Activated T-helper 1 cell treated with anti-CD3 and anti-CD28 coated beads, Interleukin-12 subunit alpha, Interleukin-12 subunit beta, Interleukin-2, Interleukin-4 antibody, amounts not matched to agents 30 ng/mL and 10 ng/mL and 1 ng/mL, durations not matched to agents 14 hours and 24 hours and 36 hours (primary cell): ENCODE data around the gene ASPHD1. TPM values are rescaled to one million over a fixed set of nuclear protein-coding genes. Genes with fewer than 3 reads are reported as not detected.
"Not testable (repeated sequence)": the region's sequence is repeated elsewhere in the genome, so short reads cannot be mapped to it uniquely, and the experiment has no call there.

Source experiments
- DNase-seq: peaks from one replicate; pipeline ENCODE4 v3.0.0; 2021; ENCODE audit warnings: low spot score
- H3K27ac Mint-ChIP-seq: one replicate; pipeline ENCODE4 v1.8.0; 2021; ENCODE audit warnings: mild to moderate bottlenecking, mixed read lengths
- H3K27me3 Mint-ChIP-seq: one replicate; pipeline ENCODE4 v1.8.0; 2022; ENCODE audit warnings: mild to moderate bottlenecking, moderate library complexity, mixed read lengths; ENCODE audit not compliant: insufficient read depth
- H3K36me3 Mint-ChIP-seq: one replicate; pipeline ENCODE4 v1.8.0; 2021; ENCODE audit warnings: low read depth, mixed read lengths
- H3K4me1 Mint-ChIP-seq: one replicate; pipeline ENCODE4 v1.8.0; 2021; ENCODE audit warnings: low read depth, mixed read lengths
- H3K4me3 Mint-ChIP-seq: one replicate; pipeline ENCODE4 v1.8.0; 2021; ENCODE audit warnings: mild to moderate bottlenecking, moderate library complexity, mixed read lengths
- H3K9me3 Mint-ChIP-seq: one replicate; pipeline ENCODE4 v1.8.0; 2021; ENCODE audit warnings: mixed read lengths
- intact Hi-C: fragments of 100-400 bp; cut with micrococcal nuclease; formaldehyde crosslinking; loops from one replicate; pipeline ENCODE4 v1.15.1; 2024
- total RNA-seq: library from RNA; stranded (reverse); gene quantifications from 2 replicates; pipeline ENCODE4 v1.2.3, GENCODE V29; 2022

The ASPHD1 gene
- total RNA-seq, 1 donor from 2014 or later: 4.7 TPM

- Mint-ChIP-seq H3K9me3 (no peaks in the 10 kb centered on the region), H3K4me1 (peaks cover 8% of the 10 kb centered on the region), H3K27me3 (no peaks in the 10 kb centered on the region), H3K4me3 (no peak overlapping the region), H3K36me3 (peaks cover 21% of the 10 kb centered on the region), H3K27ac (no peak overlapping the region)
- intact Hi-C loops: no loop called here
- no peak for DNase-seq
Observed at GRCh38 chr16:29916979-29917378, 16.7 kb downstream of the ASPHD1 start.

GRCh38 chr16:29920288-29921033, 20.2 kb downstream of the ASPHD1 start:
- H3K36me3 Mint-ChIP-seq: peaks cover 26% of the 10 kb centered on the region
- DNase-seq: no peak
- H3K4me3 Mint-ChIP-seq: no peak overlapping the region
- H3K27me3 Mint-ChIP-seq: no peaks in the 10 kb centered on the region
- H3K4me1 Mint-ChIP-seq: peaks cover 21% of the 10 kb centered on the region
- no peak overlapping the region for H3K27ac Mint-ChIP-seq
- intact Hi-C loops: no loop called here
- no peaks in the 10 kb centered on the region for H3K9me3 Mint-ChIP-seq

DNA sequence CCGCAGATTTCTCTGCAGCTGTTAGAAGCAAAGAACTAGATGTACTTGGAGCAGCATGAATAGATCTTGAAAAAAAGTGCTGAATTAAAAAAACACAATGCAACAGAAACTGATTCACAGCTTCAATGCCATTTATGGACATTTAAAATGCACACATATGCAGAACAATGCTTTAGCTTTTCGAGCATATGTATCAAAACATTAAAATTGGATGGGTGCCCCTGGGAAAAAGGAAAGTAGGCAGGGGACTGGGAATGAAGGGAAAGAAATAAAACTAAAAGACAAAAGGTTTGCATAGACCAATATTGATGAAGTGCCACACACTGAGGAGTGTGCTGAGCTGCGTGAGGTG, 20.7 kb downstream of the ASPHD1 start:
- Mint-ChIP-seq H3K27me3 (no peaks in the 10 kb centered on the region), H3K9me3 (no peaks in the 10 kb centered on the region), H3K4me1 (peaks cover 16% of the 10 kb centered on the region), H3K36me3 (peaks cover 26% of the 10 kb centered on the region), H3K4me3 (no peak overlapping the region), H3K27ac (peak overlapping the region; percentile 49)
- intact Hi-C loops: no loop called here
- no peak for DNase-seq

- H3K4me1 Mint-ChIP-seq: peaks cover 26% of the 10 kb centered on the region
- intact Hi-C loops: no loop called here
- H3K36me3 Mint-ChIP-seq: peaks cover 24% of the 10 kb centered on the region
- H3K27ac Mint-ChIP-seq: no peak overlapping the region
- peak overlapping the region; percentile 15 for H3K4me3 Mint-ChIP-seq
- DNase-seq: no peak
- H3K9me3 Mint-ChIP-seq: no peaks in the 10 kb centered on the region
- no peaks in the 10 kb centered on the region for H3K27me3 Mint-ChIP-seq
Observed at GRCh38 chr16:29922326-29922725, 22.0 kb downstream of the ASPHD1 start.

- Mint-ChIP-seq H3K27me3 (no peaks in the 10 kb centered on the region), H3K27ac (no peak overlapping the region), H3K4me1 (peaks cover 31% of the 10 kb centered on the region), H3K36me3 (peaks cover 24% of the 10 kb centered on the region), H3K4me3 (no peak overlapping the region), H3K9me3 (no peaks in the 10 kb centered on the region)
- intact Hi-C loops: no loop called here
- DNase-seq: no peak
Observed at GRCh38 chr16:29922986-29923501, 22.8 kb downstream of the ASPHD1 start.

DNA sequence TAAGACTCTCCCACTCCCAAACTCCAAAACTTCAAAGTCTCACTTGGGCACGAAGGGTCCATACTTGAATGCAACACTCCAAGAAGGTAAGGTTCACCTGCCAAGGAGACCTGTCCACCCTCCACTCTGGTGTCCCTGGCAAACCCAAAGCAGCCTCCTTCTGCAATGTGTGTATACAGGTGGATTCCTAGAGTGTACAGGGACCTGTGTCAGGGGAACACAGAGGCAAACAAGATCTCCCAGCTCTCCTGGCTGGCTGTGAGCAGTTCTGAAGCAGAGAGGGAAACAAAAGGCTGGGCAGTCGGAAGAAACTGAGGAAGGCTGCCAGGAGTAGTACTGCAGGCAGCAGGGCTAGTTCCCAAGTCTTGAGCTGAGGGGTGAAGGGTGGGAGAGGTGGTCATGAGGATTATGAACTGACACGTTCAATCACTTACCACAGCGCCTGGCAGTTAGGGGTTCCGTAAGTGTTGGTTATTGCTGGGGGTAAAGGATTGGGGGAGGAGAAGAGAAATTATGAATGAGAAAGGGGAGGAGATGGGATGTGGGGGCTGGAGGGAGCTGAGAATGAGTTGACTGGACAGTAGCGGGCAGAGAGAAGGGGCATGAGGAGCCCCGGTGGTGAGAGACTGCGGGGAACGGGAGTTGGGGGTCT, 24.9 kb downstream of the ASPHD1 start:
- Mint-ChIP-seq H3K4me1 (peaks cover 31% of the 10 kb centered on the region), H3K36me3 (peaks cover 22% of the 10 kb centered on the region), H3K4me3 (peak overlapping the region; percentile 94), H3K9me3 (no peaks in the 10 kb centered on the region), H3K27me3 (no peaks in the 10 kb centered on the region), H3K27ac (peak overlapping the region; percentile 90)
- no peak for DNase-seq
- intact Hi-C loops: no loop called here

- peaks cover 14% of the 10 kb centered on the region for H3K36me3 Mint-ChIP-seq
- peak within 1 kb of the TSS; percentile 95 for H3K27ac Mint-ChIP-seq
- no peaks in the 10 kb centered on the region for H3K27me3 Mint-ChIP-seq
- peak within 1 kb of the TSS; percentile 94 for H3K4me3 Mint-ChIP-seq
- intact Hi-C loops: loop anchor here (1.0 to 2.0 kb wide), 9 partner anchors 26 to 136 kb away; partner anchors contain the start of genes ASPHD1, CDIPT, INO80E and KIF22
- no peaks in the 10 kb centered on the region for H3K9me3 Mint-ChIP-seq
- peaks cover 31% of the 10 kb centered on the region for H3K4me1 Mint-ChIP-seq
- peak; percentile 93 for DNase-seq
Observed at GRCh38 chr16:29925781-29926710, 25.8 kb downstream of the ASPHD1 start, which contains the start of gene KCTD13. Gene KCTD13 (minus strand): TSS chr16:29926226. CDS start chr16:29926033, 193 bp downstream.

DNA sequence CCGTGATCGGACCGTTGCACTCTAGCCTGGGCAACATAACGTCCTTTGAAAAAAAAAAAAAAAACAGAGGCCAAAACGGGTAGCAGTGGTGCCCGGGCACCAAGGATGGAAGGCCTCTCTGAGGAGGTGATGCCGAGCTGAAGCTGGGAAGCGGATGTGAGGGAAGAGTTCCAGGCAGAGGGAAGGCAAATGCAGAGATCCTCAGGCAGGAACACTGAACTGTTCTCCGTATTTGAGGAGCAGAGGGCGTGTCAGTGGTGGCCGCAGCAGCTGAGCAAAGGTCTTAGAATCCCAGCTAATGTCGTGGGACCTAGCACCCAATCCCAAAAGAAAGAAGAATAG, 26.4 kb downstream of the ASPHD1 start:
- H3K4me3 Mint-ChIP-seq: peak overlapping the region; percentile 94
- H3K9me3 Mint-ChIP-seq: no peaks in the 10 kb centered on the region
- DNase-seq: no peak
- peak overlapping the region; percentile 95 for H3K27ac Mint-ChIP-seq
- H3K36me3 Mint-ChIP-seq: peaks cover 13% of the 10 kb centered on the region
- peaks cover 31% of the 10 kb centered on the region for H3K4me1 Mint-ChIP-seq
- no peaks in the 10 kb centered on the region for H3K27me3 Mint-ChIP-seq
- intact Hi-C loops: loop anchor here (1.0 to 2.0 kb wide), 9 partner anchors 26 to 136 kb away; partner anchors contain the start of genes ASPHD1, CDIPT, INO80E and KIF22

DNA sequence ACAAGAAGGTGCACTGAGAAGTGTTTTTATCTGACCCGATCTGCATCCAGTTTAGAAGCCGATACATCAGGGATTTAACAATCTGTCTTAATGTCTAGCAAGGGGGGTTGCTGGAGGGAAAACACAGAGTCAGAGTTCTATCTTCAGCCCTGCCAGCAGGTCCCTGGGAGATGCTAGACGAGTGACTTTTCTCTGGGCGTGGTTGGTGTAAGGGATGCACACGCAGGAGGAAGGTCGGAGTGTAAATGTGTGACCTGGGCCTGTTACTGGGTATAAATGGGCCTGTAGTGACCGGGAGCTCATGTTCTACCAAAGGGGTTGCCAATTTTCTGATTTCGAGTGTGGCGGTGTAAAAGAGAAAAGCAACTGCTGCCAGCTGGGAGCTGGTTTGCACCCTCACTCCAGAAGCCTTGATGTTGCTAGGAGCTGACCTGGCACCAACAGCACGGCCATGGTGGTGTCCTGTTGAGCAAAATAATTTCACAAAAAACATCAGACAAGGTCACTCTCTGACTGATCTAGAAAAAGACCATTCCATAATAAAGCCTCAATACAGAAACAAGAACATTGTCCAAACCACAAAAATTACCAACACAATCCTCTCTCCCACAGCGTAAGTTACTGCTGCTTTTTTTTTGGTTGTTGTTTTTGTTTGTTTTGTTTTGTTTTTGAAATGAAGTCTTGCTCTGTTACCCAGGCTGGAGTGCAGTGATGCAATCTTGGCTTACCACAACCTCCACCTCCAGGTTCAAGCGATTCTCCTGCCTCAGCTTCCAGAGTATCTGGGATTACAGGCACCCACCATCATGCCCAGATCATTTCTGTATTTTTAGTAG, 27.0 kb downstream of the ASPHD1 start:
- DNase-seq: no peak
- Mint-ChIP-seq H3K27me3 (no peaks in the 10 kb centered on the region), H3K36me3 (peaks cover 13% of the 10 kb centered on the region), H3K9me3 (no peaks in the 10 kb centered on the region), H3K4me1 (peaks cover 31% of the 10 kb centered on the region), H3K4me3 (peak overlapping the region; percentile 94), H3K27ac (peak overlapping the region; percentile 95)
- intact Hi-C loops: loop anchor here (2.0 kb wide), 1 partner anchor 102 kb away; no protein-coding TSS in a partner anchor

GRCh38 chr16:29931750-29932149, 31.5 kb downstream of the ASPHD1 start:
- H3K36me3 Mint-ChIP-seq, H3K4me3 Mint-ChIP-seq, H3K9me3 Mint-ChIP-seq, H3K27ac Mint-ChIP-seq, intact Hi-C loops, DNase-seq: not testable (repeated sequence)
- peaks cover 22% of the 10 kb centered on the region for H3K27me3 Mint-ChIP-seq
- peaks cover 10% of the 10 kb centered on the region for H3K4me1 Mint-ChIP-seq

DNA sequence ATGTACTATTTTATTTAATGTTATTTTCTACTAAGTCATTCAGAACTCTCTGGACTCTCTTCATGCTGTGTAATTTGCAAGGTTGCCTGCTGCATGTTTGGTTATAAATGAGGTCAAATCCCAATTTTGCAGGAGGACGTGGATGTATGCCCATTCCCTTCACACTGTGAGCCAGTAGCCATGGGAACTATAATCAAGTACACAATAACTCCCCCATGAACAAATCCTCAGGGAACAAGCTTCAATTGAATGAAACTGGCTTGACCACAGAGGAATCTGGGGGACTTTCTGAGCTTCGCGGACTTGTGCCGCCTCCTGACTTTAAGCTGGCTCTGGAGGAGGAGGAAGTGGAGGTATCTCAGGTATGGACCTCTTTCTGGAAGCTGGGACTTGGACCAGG, 40.4 kb downstream of the ASPHD1 start:
- Mint-ChIP-seq H3K4me3 (no peak overlapping the region), H3K9me3 (no peaks in the 10 kb centered on the region), H3K27ac (no peak overlapping the region), H3K4me1 (no peaks in the 10 kb centered on the region), H3K36me3 (no peaks in the 10 kb centered on the region), H3K27me3 (peaks cover 28% of the 10 kb centered on the region)
- intact Hi-C loops: loop anchor here (5.0 kb wide), 1 partner anchor 97 kb away; no protein-coding TSS in a partner anchor
- no peak for DNase-seq
